HepG2 (cell line): Measurements from ENCODE around the gene DLG2. TPM values are rescaled to one million over a fixed set of nuclear protein-coding genes. Genes with fewer than 3 reads are reported as not detected.

Source experiments
- ATAC-seq: fragments of 200-7000 bp; cut with Tn5 transposase; 3 replicates; pipeline ENCODE4 v1.9.1; 2020; ENCODE audit warnings: mild to moderate bottlenecking, moderate library complexity
- BruUV-seq: library from RNA; stranded (reverse); fragments of 400-500 nt; replicated peaks from 2 replicates; lab custom pipeline; 2021; lab: Mats Ljungman, UMichigan
- CTCF ChIA-PET: fragments of 300-600 bp; formaldehyde crosslinking; extraction: SDS; loops from one replicate; lab custom pipeline; 2021; ENCODE audit warnings: low total read pairs, inconsistent platforms, low intra/inter-chr PET ratio; lab: Yijun Ruan, JAX
- POLR2A ChIA-PET: fragments of 350-600 bp; sonication (Branson Sonifier 250); formaldehyde crosslinking; loops from one replicate; lab custom pipeline; 2020; ENCODE audit warnings: antibody characterized with exemption, inconsistent platforms; lab: Yijun Ruan, JAX
- DNase-seq: peaks from one replicate; pipeline ENCODE4 v3.0.0-alpha.2; 2015; ENCODE audit warnings: low spot score
- FAIRE-seq: peaks from 3 replicates; lab custom pipeline; 2011; peaks lifted over from hg19 to GRCh38; lab: Jason Lieb, UNC
- H2AFZ ChIP-seq: one replicate; pipeline ENCODE4 v1.6.1; 2011; ENCODE audit warnings: low read length, inconsistent platforms
- H3K27ac ChIP-seq: fragments of 300-600 bp; 3 replicates; pipeline ENCODE4 v1.8.0; 2011; ENCODE audit warnings: mixed run types, mild to moderate bottlenecking, mixed read lengths, low read length, inconsistent platforms; ENCODE audit not compliant: insufficient read depth; ENCODE audit errors: extremely low read length
- H3K27me3 ChIP-seq, 2 experiments: fragments of 200-600 bp in 1 of 2; 2 replicates in 1 of 2; 3 replicates in 1 of 2; pipeline versions ENCODE4 v1.6.0 to v1.8.0; 2011; ENCODE audit warnings: low read length in 2 of 2, mild to moderate bottlenecking in 2 of 2, moderate library complexity in 2 of 2, inconsistent platforms in 1 of 2; ENCODE audit not compliant: insufficient read depth in 2 of 2, control insufficient read depth in 1 of 2
- H3K36me3 ChIP-seq, 2 experiments: fragments of 200-600 bp in 1 of 2; replicated peaks in 1 of 2; 2 replicates in 1 of 2; 3 replicates in 1 of 2; pipeline versions ENCODE4 v1.5.1 to v1.8.0; 2011; ENCODE audit warnings: low read length in 2 of 2, inconsistent platforms in 1 of 2; ENCODE audit not compliant: insufficient read depth in 2 of 2, control insufficient read depth in 1 of 2
- H3K4me1 ChIP-seq: 2 replicates; pipeline ENCODE4 v1.5.1; 2012; ENCODE audit warnings: low read length, inconsistent platforms; ENCODE audit not compliant: insufficient read depth
- H3K4me2 ChIP-seq: 2 replicates; pipeline ENCODE4 v1.6.0; 2011; ENCODE audit warnings: low read depth, low read length, inconsistent platforms
- H3K4me3 ChIP-seq, 3 experiments: fragments of 200-600 bp in 1 of 3; sonication (generic), shearing (Covaris generic) in 1 of 3; replicated peaks in 1 of 3; 2 replicates each; pipeline ENCODE4 v1.5.1; 2011 to 2016; ENCODE audit warnings: low read length in 3 of 3, inconsistent platforms in 2 of 3, low read depth in 2 of 3, mild to moderate bottlenecking in 2 of 3, control low read depth in 1 of 3, mixed read lengths in 1 of 3; ENCODE audit not compliant: insufficient read depth in 1 of 3
- H3K79me2 ChIP-seq: one replicate; pipeline ENCODE4 v1.6.1; 2011; ENCODE audit warnings: low read length, inconsistent platforms; ENCODE audit not compliant: insufficient read depth
- H3K9ac ChIP-seq: 2 replicates; pipeline ENCODE4 v1.6.0; 2011; ENCODE audit warnings: mild to moderate bottlenecking, low read depth, low read length, inconsistent platforms; ENCODE audit not compliant: insufficient read depth
- H3K9me3 ChIP-seq: 2 replicates; pipeline ENCODE4 v1.5.1; 2012; ENCODE audit warnings: mild to moderate bottlenecking, low read length
- H4K20me1 ChIP-seq: 2 replicates; pipeline ENCODE4 v1.6.0; 2011; ENCODE audit warnings: inconsistent platforms, mild to moderate bottlenecking, low read length, moderate library complexity; ENCODE audit not compliant: insufficient read depth
- ATF7-NPFF ChIP-seq: sonication (generic); formaldehyde crosslinking; IDR thresholded peaks from 2 replicates; pipeline ENCODE4 v1.8.1; 2023; ENCODE audit warnings: mild to moderate bottlenecking, low read depth, missing genetic modification reagents, moderate library complexity
- CEBPZ ChIP-seq: IDR thresholded peaks from 2 replicates; pipeline ENCODE4 v1.6.1; 2012; ENCODE audit warnings: low read length, improper control_type of control experiment
- DNMT1 ChIP-seq: sonication (generic); formaldehyde crosslinking; IDR thresholded peaks from 2 replicates; pipeline ENCODE4 v1.5.1; 2020; ENCODE audit warnings: mild to moderate bottlenecking, missing genetic modification reagents
- DZIP1 ChIP-seq: sonication (generic); formaldehyde crosslinking; IDR thresholded peaks from 2 replicates; pipeline ENCODE4 v1.5.0; 2020; ENCODE audit warnings: mild to moderate bottlenecking, missing genetic modification reagents
- ESRRA ChIP-seq: sonication (generic); formaldehyde crosslinking; IDR thresholded peaks from 2 replicates; pipeline ENCODE4 v1.5.1; 2020; ENCODE audit warnings: mild to moderate bottlenecking, low read depth, missing genetic modification reagents
- IRX3 ChIP-seq: sonication (generic); formaldehyde crosslinking; IDR thresholded peaks from 2 replicates; pipeline ENCODE4 v1.8.1; 2023; ENCODE audit warnings: mild to moderate bottlenecking, low read depth, missing genetic modification reagents, borderline replicate concordance
- MEIS2 ChIP-seq: sonication (generic); formaldehyde crosslinking; IDR thresholded peaks from 2 replicates; pipeline ENCODE4 v1.9.0; 2021; ENCODE audit warnings: mild to moderate bottlenecking, missing genetic modification reagents
- ZBTB4 ChIP-seq: sonication (generic); formaldehyde crosslinking; IDR thresholded peaks from 2 replicates; pipeline ENCODE4 v1.4.0; 2020; ENCODE audit warnings: missing genetic modification reagents, mild to moderate bottlenecking, borderline replicate concordance
- ZFP36 ChIP-seq: fragments of 150-350 bp; IDR thresholded peaks from 2 replicates; pipeline ENCODE4 v1.6.1; 2018; ENCODE audit warnings: borderline replicate concordance, low read length, low read depth; ENCODE audit not compliant: partially characterized antibody
- ZFP91 ChIP-seq: sonication (generic); formaldehyde crosslinking; IDR thresholded peaks from 2 replicates; pipeline ENCODE4 v1.9.0; 2022; ENCODE audit warnings: missing genetic modification reagents, mild to moderate bottlenecking, borderline replicate concordance
- ZNF251 ChIP-seq: sonication (generic); formaldehyde crosslinking; IDR thresholded peaks from 2 replicates; pipeline ENCODE4 v1.9.0; 2021; ENCODE audit warnings: mild to moderate bottlenecking, missing genetic modification reagents
- ZNF33A ChIP-seq: sonication (generic); formaldehyde crosslinking; IDR thresholded peaks from 2 replicates; pipeline ENCODE4 v1.5.1; 2020; ENCODE audit warnings: missing genetic modification reagents, mild to moderate bottlenecking, moderate library complexity, borderline replicate concordance
- ZNF883 ChIP-seq: sonication (generic); formaldehyde crosslinking; IDR thresholded peaks from 2 replicates; pipeline ENCODE4 v1.5.1; 2020; ENCODE audit warnings: mild to moderate bottlenecking, missing genetic modification reagents; ENCODE audit errors: not compliant biosample characterization
- WGBS: methylation state at CpG from one replicate; pipeline ENCODE4 v1.1.6; 2017; ENCODE audit warnings: low lambda C conversion rate; 5-methylcytosine and 5-hydroxymethylcytosine counted together
- in situ Hi-C: cut with HindIII; loops from 2 replicates; pipeline ENCODE4 v1.10.0; 2017; ENCODE audit warnings: low pct_unique_long_range_greater_than_20kb; ENCODE audit not compliant: extremely low pct_ligation_motif_present
- intact Hi-C: fragments of 100-400 bp; cut with micrococcal nuclease; formaldehyde crosslinking; loops from one replicate; pipeline ENCODE4 v1.10.0; 2022; ENCODE audit not compliant: unreplicated experiment
- polyA plus RNA-seq, 8 experiments: library from polyadenylated mRNA; depleted of rRNA in 3 of 8; stranded (reverse) in 7 of 8; unstranded in 1 of 8; fragments of >200 nt; fragmentation: Illumina TruSeq in 4 of 8; extraction: Trizol in 4 of 8; gene quantifications; 2 replicates each; pipeline versions ENCODE4 v1.2.1 to v1.2.3, GENCODE V29; 2011 to 2016; ENCODE audit warnings: low read depth in 4 of 8, missing spikeins in 1 of 8, mixed read lengths in 1 of 8; ENCODE audit not compliant: insufficient read depth in 1 of 8
- total RNA-seq, 5 experiments: library from RNA; depleted of rRNA; stranded (reverse); fragments of >200 nt; fragmentation: Illumina TruSeq; extraction: Trizol; gene quantifications; 2 replicates each; pipeline ENCODE4 v1.2.3, GENCODE V29; 2016; ENCODE audit warnings: low read depth in 1 of 5

Gene DLG2
- total and polyA plus RNA-seq, 2 of the 13 experiments (the other 11 are each of a cell fraction or from before 2014, with no cell fraction given): 0.46 to 1.0 TPM

- no peak for DNase-seq
- no peak for TF ChIP-seq DZIP1
- TF ChIP-seq ZFP91 (CRISPR knock-in tag): no peak
- no peak for TF ChIP-seq ZBTB4
- no peak for TF ChIP-seq DNMT1
- TF ChIP-seq ESRRA (CRISPR knock-in tag): no peak
- TF ChIP-seq CEBPZ: no peak
- TF ChIP-seq ZNF251: no peak
- no peak for TF ChIP-seq ZNF883 (CRISPR knock-in tag)
- no peak for TF ChIP-seq ATF7-NPFF
- TF ChIP-seq MEIS2 (CRISPR knock-in tag): no peak
- TF ChIP-seq ZFP36: no peak
- TF ChIP-seq IRX3 (CRISPR knock-in tag): no peak
- no peak for TF ChIP-seq ZNF33A (CRISPR knock-in tag)
Observed at GRCh38 chr11:85572056-85572455, 55.1 kb downstream of the DLG2 start.

More at GRCh38 chr11:85572056-85572455, 55.1 kb downstream of the DLG2 start:
- Histone ChIP-seq H3K79me2 (no peaks in the 10 kb centered on the region), H3K4me2 (no peak overlapping the region), H3K27me3 (no peaks in the 10 kb centered on the region), H3K27ac (no peak overlapping the region), H3K9me3 (no peaks in the 10 kb centered on the region), H4K20me1 (no peaks in the 10 kb centered on the region), H3K9ac (no peak overlapping the region), H3K4me1 (no peaks in the 10 kb centered on the region), H3K4me3 (no peak overlapping the region), H2AFZ (no peak overlapping the region), H3K36me3 (no peaks in the 10 kb centered on the region)
- intact Hi-C loops: no loop called here
- ChIA-PET CTCF (no interaction called here), POLR2A (no interaction called here)
- WGBS: 21% methylated on average over 2 of the region's 2 CpGs
- FAIRE-seq: no peak
- no peak for ATAC-seq
- in situ Hi-C loops: no loop called here
- BruUV-seq: no TSS peak
